Activated T-cell treated with anti-CD3 and anti-CD28 coated beads for 4 hours (primary cell): ENCODE data around the gene LCN9.
"Not testable (repeated sequence)": the region's sequence is repeated elsewhere in the genome, so short reads cannot be mapped to it uniquely, and the experiment has no call there.

ENCODE experiments used
- DNase-seq: peaks from one replicate; pipeline ENCODE4 v3.0.0-alpha.2; 2020

Gene LCN9, protein sequence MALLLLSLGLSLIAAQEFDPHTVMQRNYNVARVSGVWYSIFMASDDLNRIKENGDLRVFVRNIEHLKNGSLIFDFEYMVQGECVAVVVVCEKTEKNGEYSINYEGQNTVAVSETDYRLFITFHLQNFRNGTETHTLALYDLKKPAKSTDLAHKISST

DNA sequence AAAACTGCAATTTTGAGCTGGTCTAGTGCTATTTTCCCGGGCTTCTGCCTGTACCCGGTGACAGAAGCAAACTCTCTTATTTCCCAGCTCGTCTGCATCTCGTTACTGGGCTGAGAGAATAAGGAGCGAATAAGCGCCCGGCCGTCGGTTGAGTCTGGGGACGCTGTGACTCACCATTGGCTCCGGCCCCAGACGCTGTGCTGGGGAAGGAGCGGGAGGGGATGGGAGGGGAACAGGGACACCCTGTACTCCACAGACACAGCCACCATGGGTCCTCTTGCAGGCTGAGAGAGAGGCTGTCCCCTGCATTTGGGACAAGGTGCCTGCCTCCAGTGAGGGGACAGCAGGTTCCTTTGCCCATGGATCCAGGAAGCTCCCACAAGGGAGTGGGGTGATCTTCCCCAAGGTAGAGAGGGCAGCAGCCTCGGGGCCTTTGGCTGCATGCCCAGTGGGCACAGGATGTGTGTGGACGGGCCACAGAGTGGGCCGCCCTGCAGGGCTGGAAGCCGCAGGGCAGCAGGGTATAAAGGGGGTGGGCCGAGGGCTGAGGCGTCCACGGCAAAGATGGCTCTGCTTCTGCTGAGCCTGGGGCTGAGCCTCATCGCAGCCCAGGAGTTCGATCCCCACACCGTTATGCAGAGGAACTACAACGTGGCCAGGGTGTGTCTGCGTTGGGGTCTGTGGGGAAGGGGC, at the start of gene LCN9:
TSS of gene LCN9 (plus strand) at position 552 of the 693 bp plus-strand sequence. CDS start at position 565, 13 bp downstream.
- DNase-seq: no peak

DNA sequence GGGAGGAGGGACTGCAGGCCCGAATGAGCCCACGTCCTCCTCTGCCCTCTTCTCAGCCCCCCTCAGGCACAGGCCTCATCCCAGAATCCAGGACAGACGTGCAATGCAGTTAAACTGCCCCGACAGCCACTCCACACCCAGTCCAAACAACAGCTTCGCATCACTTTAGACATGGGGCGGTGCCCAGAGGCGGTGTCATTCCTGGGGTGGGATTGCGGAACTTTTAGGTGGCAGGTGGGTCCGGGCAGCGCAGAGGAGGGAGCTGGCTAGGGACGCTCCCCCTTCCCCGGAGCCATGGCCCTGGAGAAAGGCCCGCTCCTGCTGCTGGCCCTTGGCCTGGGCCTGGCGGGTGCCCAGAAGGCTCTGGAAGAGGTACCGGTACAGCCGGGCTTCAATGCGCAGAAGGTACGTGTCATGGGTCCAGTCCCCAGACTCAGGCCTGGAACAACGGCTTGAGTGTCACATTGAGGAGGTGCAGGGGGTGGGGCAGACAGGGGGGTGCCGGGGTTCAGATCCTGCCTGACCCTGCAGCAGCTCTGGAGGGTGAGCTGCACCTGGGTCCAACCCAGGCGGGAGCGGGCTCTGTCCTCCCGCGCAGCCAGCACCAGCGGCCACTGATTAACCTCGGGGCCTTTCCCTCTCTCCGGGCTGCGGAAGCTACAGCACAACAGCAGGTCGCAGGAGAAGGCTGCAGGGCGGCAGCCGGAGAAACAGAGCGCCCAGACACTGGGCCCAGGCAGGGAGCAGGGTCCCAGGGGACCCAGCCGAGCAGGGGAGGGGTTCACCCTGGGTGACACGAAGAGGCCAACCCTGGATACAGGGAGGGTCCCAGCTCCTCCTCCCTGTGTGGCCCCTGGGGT, 48.9 kb upstream of the LCN9 start:
- DNase-seq: no peak

DNA sequence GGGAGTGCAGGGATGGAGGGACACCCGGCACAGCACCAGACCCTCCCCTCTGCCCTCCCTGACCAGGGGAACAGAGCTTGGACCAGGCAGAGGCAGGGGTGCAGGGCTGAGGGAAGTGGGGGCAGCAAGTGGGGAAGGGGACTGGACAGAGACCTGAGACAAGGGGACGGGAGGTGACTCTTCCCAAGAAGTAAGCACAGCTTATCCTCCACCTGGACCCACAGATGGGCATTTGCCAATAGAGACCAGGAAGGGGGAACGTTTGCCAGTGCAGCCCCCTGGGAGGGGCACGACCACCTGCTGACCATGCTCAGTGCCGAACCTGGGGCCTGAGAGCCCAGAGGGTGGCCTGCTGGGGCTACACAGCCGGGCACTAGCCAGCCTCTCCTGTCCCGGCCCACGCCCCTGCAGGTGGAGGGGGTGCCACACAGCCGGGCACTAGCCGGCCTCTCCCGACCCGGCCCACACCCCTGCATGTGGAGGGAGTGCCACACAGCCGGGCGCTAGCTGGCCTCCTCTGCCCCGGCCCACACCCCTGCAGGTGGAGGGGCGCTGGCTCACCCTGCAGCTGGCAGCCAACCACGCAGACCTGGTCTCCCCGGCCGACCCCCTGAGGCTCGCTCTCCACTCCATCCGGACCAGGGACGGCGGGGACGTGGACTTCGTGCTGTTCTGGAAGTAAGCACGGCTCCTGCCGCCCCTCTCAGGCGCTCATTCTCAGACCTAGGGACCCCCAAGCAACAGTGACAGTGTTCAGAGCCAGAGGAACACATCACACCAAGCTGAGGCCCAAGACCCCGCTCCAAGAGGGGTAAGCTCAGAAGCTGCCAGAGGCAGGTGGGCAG, 48.1 kb upstream of the LCN9 start:
- DNase-seq: no peak

DNA sequence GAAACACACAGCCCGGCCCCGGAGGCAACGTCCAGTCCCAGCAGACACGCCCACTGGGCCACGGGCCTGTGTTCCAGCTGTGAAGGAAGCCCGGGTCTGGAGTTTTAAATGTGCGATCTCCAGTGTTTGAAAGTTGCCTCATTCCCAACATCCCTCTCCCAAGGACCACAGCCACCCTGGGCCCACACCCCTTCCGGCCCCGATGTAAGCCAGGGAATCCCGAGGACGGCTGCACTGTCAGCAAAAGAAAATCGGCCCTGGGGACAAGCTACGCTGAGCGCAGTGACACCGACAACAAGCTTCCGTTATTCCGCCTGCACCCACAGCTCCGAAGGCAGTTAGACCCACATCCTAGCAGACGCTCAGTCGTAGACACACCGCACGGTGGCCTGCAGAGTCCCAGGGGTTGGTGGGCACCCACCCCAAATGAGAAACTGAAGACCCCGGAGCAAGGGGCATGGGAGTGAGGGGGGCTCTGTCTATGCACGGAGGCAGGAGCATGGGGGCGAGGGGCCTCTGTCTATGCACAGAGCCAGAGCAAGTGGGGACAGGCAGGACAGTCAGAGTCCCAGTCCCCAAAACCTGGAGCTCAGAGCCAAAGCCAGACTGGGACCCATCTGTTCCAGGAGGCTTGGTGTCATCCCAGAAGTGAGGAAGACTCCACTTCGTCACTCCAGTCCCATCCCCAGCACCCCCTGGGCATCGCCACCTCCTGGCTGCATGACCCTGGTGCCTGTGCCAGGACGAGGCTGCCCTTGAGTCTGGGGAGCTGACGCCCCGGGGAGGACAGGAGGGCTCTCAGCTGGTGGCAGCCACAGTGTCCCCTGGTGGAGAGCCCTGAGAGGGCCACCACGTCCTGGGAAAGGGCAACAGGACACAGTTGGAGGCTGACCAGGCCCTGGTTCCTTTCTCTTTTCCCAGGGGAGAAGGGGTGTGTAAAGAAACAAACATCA, 47.2 kb upstream of the LCN9 start:
- DNase-seq: no peak

DNA sequence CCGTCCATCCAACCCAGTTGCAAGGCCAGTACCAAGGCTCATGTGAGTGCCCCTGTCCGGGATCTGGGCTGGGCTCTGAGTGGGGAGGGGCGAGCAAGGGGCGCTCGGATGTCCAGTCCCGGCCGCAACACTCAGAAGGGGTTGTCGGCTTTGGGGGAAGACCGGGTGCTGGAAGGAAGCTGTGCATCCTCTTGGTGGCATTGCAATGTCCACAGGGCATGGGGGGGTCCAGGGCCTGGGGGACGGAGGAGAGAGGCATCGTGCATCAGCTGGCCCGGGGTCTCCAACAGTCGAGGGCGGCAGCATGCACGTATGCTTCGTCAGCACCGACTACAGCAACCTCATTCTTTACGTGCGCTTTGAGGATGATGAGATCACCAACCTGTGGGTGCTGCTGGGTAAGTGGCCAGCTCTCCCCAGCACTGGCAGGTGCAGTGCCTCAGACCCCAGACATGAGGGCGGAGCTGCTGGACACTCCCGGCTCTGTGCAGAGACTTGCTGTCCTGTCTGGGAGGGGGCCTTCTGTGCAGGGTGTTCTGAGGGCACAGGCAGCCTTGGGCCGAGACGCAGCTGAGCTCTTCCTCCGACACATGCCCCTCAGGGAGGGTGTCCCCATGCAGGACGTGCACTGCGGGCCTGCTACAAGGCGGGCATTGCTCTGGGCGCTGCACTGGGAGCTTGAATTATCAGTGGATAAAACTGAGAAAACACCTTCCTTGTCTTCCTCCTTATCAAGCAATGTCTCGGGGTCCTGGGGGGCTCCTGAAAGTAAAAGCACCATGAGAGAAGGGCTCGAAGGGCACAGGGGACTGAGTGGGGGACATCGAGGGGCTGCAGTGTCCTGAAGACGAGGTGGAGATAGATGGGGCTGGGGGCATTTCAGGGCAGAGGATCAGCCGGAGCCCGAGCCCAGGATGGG, 46.2 kb upstream of the LCN9 start:
- DNase-seq: no peak

DNA sequence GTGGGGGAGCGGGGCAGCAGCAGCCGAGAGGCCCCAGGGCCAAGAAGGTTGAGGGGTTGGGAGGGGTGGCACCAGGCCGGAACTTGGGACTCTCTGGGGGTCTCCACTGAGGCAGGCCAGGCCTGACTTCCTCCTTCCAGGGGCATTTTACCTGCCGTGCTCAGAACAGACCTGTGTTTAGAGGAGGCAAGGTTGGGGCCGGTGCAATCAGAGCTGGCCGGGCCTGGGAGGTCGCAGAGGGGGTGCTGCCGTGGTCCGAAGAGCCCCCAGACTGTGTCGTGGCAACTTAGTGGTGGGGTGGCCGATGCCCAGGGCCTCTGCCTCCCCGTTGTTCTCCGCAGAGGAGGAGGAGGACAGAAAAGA, 45.6 kb upstream of the LCN9 start:
- no peak for DNase-seq

DNA sequence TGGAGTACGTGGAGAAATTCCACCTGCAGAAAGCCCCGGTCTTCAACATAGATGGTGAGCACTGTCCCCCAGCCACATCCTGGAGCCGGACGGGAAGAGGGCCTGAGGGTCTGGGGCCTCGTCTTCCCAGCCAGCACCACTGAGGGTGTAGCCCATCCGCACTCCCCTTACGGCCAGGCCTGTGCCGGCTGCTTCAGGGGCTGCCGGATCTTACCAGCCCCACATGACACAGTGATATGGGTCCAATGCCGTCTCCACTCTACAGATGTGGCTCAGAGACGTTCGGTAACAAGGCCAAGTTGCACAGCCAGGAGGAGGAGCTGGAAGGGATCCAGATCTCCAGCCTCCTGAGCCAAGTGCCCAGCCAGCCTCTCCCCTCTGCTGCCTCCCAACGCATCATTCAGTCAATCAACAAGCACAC, 45.1 kb upstream of the LCN9 start:
- no peak for DNase-seq

DNA sequence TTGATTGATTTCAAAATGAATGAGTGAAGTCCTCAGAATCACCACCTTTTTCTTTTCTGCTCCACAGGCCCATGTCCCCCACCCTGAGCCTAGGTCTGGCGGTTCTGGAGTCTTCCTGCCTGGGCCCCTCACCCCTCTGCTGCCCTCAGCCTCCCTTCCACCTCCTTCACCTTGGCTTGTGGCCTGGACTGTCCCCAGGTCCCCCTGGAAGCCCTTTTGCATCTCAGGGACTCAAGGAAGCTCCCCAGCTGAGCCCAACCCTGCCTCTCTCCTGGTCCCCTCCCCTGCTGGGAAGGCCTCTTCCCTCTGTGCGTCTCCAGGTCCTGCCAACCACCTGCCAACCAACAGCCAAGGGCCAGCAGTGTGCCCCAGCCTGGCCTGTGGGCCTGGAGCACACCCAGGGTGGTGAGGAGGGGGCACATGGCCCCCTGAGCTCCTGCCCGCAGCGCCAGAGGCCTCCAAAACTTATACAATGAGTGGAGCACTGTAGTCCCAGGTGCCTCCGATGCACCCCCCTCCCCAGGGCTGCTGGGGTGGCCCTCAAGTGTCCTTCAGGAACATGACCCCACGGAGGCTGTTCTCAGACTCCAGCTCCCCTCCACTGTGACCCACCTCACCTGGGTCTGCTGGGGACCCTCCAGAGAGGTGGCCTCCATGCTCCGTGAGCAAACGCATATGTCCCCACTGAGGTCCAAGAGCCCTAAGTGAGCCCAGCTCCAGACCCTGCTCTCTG, 44.1 kb upstream of the LCN9 start:
- DNase-seq: no peak

DNA sequence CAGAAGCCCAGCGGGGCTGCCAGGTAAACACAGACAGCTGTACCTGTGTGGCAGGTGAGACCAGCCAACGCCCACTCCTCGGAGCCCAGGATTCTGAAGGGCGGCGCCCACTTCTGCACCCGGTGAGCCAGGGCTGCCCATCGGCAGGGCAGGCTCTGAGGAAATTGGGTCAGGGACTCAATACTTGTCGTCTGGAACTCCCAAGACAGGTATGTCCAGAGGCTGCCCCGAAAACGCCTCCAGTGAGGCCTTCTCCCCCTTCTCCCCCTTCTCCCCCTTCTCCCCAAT, 43.6 kb upstream of the LCN9 start:
- no peak for DNase-seq

DNA sequence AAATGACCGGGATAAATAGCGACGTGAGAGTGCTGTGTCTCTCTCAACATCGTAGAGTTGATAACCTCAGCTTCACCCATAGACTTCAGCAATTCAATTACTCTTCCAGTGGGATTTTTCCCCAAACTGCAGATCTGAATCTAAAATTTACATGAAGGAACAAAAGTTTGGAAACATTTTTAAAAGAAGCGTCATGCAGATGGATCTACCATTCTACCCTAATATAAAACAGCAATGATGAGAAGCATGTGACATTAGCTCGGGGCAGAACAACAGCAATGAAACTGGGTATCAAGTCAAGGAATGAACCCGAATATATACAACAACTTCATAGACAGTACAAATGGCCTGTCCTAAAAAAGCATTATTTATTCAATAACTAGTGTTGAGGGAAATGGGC, 42.6 kb upstream of the LCN9 start:
- DNase-seq: no peak

DNA sequence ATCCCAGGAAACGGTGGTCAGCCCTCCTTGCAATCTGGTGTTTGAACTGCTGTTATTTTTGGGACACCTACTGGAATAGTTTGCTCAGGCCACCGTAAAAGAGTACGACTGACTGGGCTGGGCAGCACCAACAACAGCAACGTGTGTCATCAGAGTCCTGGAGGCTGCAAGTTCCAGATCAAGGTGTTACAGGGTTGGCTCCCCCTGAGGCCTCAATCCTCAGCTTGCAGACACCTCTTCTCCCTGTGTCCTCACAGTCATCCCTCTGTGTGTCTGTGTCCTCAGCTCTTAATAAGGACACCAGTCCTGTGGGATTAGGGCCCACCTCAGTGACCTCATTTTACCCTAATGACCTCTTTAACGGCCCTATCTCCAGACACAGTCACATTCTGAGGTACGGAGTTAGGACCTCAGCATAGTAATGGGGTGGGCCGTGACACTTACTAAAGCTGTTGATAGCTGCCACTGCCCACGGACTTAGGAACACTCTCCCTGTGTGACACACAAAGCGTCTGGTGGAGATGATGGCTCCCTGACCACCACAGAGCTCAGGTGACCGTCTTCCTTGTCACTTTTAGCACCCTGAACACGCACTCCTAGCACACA, 40.6 kb upstream of the LCN9 start:
- DNase-seq: no peak

DNA sequence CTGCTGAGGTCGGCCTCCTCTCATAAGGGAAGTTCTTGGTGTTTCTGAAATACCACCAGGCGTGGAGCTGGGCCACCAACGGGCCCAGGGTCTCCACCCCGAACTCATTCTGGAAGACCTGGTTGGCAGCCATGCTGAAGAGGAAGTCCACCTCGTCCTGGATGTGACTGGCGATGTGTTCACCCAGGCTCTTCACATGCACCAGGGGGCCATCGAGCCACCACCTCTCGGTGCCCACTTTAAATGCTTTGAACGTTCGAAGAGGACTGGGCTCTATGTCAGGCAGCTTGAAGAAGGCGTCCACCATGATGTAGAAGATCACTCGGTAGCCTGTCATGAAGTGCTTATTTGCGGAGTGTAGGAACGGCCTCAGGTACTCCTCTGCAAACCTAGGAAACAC, 38.8 kb upstream of the LCN9 start:
- no peak for DNase-seq

DNA sequence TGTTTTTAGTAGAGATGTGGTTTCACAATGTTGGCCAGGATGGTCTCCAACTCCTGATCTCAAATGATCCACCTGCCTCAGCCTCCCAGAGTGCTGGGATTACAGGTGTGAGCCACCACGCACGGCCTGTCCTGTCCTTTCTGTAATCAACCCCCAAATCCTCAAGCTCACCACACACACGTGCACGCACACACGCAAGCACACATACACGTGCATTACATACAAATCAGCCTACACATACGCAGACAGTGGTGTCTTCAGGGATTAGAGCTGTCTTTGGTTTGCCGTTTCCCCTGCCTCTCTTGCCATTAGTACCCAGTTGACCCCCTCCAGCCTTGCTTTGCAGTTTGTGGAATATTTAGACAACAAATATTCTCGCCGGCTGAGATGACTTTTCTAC, 30.3 kb upstream of the LCN9 start:
- no peak for DNase-seq

DNA sequence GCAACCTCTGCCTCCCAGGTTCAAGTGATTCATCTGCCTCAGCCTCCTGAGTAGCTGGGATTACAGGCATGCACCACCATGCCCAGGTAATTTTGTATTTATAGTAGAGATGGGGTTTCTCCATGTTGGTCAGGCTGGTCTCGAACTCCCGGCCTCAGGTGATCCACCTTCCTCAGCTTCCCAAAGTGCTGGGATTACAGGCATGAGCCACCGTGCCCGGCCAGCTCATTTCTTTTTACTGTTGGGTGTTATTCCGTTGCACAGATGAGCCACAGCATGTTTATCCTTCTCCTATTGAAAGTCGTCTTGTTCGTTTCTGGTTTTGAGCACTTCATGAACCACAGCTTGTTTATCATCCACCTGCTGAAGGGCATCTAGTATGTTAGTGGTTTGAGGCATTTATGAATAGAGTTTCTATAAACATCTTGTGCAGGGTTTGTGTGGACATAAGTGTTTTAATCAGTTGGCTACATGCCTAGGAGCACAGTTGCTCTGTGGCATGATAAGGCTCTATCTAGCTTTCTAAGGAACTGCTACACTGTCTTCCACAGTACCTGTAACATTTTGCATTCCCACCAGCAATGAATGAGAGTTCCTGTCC, 26.1 kb upstream of the LCN9 start:
- DNase-seq: not testable (repeated sequence)

DNA sequence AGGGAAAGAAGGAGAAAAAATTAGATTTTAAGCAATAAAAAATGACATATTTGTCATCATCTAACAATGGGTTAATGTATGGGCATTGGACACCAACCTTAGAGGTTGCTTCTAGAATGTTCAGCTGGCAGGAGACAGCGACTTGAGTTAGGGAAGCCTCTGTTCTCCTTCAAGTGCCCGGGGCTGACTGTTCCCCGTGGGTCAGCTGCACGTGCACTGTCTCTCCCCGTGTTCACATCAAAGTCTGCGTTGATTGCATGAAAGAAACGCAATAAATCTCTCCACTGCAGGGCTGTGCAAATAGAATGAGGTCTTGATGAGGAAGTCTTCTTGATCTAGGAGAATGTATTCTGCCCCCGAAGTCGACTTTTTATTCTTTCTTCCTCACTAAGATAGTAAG, 23.9 kb upstream of the LCN9 start, which contains the start of gene GLT6D1:
TSS of gene GLT6D1 (minus strand) at position 345 of the 400 bp plus-strand sequence. CDS start 353 bp downstream, outside the sequence.
- DNase-seq: no peak

DNA sequence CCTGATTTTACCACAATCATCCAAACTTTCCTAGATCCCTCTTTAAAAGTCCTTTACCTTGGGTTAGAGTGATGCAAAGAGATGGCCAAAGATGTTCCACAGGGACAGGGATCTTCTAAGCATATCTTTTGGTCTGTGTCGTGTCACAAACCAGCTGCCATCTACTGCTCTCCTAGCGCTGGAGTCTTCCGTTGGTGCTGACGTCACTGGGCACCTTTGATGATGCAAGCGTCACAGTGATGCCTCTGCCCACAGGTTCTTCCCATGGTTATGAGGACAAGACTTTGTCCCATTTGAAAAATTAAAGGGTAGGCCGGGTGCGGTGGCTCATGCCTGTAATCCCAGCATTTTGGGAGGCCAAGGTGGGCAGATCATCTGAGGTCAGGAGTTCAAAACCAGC, 22.1 kb upstream of the LCN9 start:
- DNase-seq: no peak

DNA sequence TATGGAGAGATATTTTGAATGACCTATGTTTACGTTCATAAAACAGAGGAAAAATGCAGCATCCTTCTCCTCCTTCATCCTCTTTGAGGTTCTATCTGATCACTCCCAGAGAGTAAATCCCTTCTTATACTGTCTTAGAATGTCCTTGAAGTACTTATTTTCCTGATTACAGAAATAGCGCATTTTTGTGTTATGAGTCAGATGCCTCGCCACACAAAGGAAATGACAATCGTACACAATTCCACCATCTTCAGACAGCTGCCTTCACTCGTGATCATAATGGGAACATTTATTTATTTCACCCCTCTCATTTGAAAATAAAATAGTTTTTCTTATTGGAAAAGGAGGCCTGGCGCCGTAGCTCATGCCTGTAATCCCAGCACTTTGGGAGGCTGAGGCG, 21.4 kb upstream of the LCN9 start:
- no peak for DNase-seq

DNA sequence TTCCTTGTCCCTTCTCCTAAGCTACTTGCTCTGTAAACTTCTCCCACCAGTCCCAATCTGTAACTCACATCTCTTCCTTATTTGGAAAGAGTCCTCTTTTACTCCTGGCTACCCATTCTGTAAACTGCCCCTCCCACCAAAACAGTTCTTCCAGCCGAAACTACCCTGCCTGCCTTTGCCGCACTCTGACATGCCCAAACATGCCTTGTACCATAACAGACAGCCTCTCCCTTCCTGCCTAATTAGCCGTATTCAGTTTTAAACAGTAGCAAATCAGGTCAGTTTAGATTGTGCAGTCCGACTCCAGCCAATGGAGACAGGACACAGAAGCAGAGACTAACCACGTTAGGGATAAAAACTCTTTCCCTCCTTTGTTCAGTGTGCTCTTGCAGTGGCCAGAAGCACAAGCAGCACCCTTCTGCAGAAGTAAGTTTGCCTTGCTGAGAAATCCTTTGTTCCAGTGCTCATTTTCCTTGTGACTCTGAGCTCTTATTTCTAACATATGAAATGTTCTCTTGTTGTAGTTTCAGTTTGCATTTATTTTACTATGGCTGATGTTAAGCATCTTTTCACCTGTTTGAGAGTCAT, 18.4 kb upstream of the LCN9 start:
- DNase-seq: no peak

DNA sequence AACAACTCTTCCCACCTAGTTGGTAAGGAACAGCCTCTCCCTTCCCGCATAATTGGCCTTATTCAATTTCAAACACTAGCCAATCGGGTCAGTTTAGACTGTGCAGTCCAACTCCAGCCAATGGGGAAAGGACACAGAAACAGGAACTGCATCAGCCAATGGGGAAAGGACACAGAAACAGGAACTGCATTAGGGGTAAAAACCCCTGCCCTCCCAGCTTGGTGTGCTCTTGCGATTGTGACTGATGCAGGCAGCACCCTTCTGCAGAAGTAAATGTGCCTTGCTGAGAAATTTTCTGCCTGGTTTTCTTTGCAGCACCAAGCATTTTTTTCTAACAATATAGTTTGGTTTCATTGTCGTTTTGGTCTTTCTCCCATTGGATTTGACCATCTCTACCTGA, 15.2 kb upstream of the LCN9 start:
- DNase-seq: no peak
